GM12874 (cell line): ENCODE measurements around the gene GPRC5C.

Source experiments
- TF ChIP-seq, protein P1 (sequence below): IDR thresholded peaks from 2 replicates; pipeline ENCODE4 v1.5.1; 2011; ENCODE audit warnings: low read depth, mild to moderate bottlenecking, control low read depth, low read length, moderate library complexity; ENCODE audit not compliant: insufficient read depth

The GPRC5C gene

DNA sequence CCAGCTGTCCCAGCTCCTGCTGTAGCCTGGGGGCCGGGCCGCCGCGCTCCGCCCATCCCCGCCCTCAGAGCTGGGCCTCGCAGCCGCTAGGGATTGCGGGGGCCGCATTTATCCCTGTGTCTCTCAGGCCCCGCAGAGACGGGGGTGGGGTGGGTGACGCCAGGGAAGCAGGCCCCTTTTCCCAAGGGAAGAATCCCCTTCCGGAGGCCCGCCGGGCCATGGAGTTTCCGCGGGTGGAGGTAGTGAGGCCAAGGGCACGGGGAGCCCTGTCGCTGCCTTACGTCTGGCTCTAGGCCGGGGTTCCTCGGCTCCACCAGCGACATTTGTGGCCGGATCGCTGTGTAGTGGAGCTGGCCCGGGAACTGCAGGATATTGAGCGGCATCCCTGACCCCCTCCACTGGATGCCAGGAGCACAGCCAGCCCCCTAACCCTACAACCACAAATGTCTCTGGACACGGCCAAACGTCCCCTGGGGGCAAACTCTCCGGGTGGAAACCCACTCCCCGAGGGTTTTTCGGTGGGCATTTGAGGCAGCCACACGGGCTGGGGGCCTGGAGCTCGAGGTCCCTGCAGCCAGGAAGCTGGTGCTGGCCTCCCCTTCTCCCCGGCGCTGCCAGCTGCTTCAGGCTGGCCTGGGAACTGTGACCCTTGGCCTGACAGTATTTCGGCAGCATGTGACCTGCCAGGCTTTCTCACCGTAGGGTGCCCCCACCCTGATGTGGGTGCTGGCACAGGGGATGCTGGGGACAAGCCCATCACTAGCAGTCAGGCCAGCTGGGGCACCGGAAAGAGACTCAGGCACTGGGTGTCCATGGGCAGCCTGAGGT is 22.5 kb downstream of the GPRC5C start:
- TF ChIP-seq, protein P1, sequence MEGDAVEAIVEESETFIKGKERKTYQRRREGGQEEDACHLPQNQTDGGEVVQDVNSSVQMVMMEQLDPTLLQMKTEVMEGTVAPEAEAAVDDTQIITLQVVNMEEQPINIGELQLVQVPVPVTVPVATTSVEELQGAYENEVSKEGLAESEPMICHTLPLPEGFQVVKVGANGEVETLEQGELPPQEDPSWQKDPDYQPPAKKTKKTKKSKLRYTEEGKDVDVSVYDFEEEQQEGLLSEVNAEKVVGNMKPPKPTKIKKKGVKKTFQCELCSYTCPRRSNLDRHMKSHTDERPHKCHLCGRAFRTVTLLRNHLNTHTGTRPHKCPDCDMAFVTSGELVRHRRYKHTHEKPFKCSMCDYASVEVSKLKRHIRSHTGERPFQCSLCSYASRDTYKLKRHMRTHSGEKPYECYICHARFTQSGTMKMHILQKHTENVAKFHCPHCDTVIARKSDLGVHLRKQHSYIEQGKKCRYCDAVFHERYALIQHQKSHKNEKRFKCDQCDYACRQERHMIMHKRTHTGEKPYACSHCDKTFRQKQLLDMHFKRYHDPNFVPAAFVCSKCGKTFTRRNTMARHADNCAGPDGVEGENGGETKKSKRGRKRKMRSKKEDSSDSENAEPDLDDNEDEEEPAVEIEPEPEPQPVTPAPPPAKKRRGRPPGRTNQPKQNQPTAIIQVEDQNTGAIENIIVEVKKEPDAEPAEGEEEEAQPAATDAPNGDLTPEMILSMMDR: no peak

- TF ChIP-seq, protein P1: no peak
Measured at GRCh38 chr17:74455025-74455545, 23.2 kb downstream of the GPRC5C start.

GRCh38 chr17:74455821-74456220 is 23.9 kb downstream of the GPRC5C start:
- TF ChIP-seq, protein P1: no peak

- TF ChIP-seq, protein P1: peak; percentile 88
Measured at GRCh38 chr17:74457146-74457819, 25.4 kb downstream of the GPRC5C start.

DNA sequence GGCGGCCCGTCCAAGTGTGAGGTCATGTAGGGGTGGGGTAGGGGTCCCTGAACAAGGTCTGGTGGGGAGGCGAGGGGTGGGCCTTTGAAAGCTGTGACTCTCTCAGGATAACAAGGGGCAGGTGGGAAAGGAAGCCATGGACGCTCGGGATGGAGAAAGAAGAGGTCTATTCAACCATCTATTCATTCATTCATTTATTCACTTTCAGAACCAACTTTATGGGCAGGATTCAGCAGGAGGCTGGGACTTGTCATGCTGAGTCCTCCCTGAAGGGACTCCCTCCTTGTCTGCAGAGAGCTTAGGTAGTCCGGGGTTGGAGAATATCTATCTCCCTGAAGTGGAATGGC is 25.9 kb downstream of the GPRC5C start:
- TF ChIP-seq, protein P1: no peak

GRCh38 chr17:74458835-74459234 is 26.9 kb downstream of the GPRC5C start:
- TF ChIP-seq, protein P1: no peak

DNA sequence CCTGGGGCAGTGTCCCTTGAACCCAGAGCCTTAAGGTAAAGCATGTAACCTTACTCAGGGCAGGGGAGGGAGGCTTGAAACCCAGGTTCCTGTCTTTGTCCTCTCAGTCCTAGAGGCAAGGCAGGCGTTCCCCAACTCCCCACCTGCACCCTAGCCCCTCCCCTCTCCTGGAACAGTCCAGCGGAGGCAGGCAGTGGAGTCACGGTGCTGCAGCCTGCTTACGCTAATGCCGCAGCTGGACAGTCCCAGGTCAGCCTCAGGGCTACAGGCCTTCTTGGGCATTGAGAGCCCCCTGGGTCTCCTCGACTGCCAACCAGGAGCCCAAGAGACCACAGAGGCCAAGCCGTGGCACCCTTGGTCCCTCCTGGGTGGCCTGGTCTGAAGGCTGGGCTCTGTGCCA is 27.7 kb downstream of the GPRC5C start:
- TF ChIP-seq, protein P1: no peak
